ENCODE measurements around the gene VWCE. TPM values are rescaled to one million over a fixed set of nuclear protein-coding genes. Genes with fewer than 3 reads are reported as not detected.

The VWCE gene
- total RNA-seq, 2 experiments from 2014 or later, result 5.2 to 6.8 TPM

DNA sequence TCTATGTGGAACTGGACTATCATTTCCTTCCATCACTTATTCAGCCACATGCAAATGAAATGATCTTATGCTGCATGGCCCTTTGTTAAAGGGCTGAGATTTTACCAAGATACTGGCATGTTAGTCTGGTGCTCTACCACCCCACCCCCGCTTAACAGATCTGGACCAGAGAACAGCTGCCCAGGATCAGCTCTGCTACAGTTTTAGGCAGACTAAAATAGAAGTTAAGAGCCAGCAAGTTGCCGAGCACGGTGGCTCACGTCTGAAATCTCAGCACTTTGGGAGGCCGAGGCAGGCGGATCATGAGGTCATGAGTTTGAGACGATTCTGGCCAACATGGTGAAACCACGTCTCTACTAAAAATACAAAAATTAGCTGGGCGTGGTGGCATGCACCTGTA, 33.2 kb upstream of the VWCE start:
- Mint-ChIP-seq H3K27ac (no peak overlapping the region), H3K4me3 (no peak overlapping the region), H3K9me3 (ENCODE audit: low read depth) (no peaks in the 10 kb centered on the region), H3K36me3 (ENCODE audit: low read depth) (peaks cover 73% of the 10 kb centered on the region), H3K4me1 (peaks cover 43% of the 10 kb centered on the region), H3K27me3 (no peaks in the 10 kb centered on the region)
- ChIA-PET CTCF (interaction anchor here (0.6 to 3.2 kb wide), 2 partner anchors 8 to 374 kb away, joined by 3 to 18 read pairs; no protein-coding TSS in a partner anchor), POLR2A (no interaction called here)
- DNase-seq, result no peak
- no peak for ATAC-seq
- intact Hi-C loops (cut with DNase I, micrococcal nuclease), result no loop called here

DNA sequence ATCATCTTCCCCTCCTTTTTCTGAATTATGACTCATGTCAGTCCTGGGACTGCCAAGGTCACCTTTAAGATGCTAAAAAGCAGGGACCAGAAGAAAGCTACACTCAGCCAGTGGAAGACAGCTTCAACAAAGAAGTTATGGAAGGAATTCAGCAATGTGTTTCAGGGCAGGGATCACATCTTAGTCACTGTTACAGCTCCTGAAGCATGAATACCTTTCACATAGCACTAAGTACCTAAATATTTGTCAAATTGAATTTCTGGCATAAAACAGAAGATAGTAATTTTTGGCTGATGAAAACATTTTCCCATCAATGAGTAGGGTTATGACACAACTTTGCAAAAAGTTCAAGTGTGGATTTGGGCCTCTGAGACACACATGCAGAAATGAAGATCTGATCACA, 32.6 kb upstream of the VWCE start:
- CTCF ChIA-PET, result interaction anchor here (0.8 to 3.2 kb wide), 3 partner anchors 9 to 118 kb away, joined by 3 to 18 read pairs (median 3); no protein-coding TSS in a partner anchor
- Mint-ChIP-seq H3K4me3 (no peak overlapping the region), H3K9me3 (ENCODE audit: low read depth) (no peaks in the 10 kb centered on the region), H3K4me1 (peaks cover 43% of the 10 kb centered on the region), H3K27me3 (no peaks in the 10 kb centered on the region), H3K27ac (peak overlapping the region; percentile 72), H3K36me3 (ENCODE audit: low read depth) (peaks cover 76% of the 10 kb centered on the region)
- ATAC-seq (no peak), DNase-seq (no peak)
- intact Hi-C loops (cut with DNase I, micrococcal nuclease), result no loop called here
- POLR2A ChIA-PET, result interaction anchor here (0.7 to 0.8 kb wide), 3 partner anchors 8 to 73 kb away, joined by 3 read pairs; no protein-coding TSS in a partner anchor

DNA sequence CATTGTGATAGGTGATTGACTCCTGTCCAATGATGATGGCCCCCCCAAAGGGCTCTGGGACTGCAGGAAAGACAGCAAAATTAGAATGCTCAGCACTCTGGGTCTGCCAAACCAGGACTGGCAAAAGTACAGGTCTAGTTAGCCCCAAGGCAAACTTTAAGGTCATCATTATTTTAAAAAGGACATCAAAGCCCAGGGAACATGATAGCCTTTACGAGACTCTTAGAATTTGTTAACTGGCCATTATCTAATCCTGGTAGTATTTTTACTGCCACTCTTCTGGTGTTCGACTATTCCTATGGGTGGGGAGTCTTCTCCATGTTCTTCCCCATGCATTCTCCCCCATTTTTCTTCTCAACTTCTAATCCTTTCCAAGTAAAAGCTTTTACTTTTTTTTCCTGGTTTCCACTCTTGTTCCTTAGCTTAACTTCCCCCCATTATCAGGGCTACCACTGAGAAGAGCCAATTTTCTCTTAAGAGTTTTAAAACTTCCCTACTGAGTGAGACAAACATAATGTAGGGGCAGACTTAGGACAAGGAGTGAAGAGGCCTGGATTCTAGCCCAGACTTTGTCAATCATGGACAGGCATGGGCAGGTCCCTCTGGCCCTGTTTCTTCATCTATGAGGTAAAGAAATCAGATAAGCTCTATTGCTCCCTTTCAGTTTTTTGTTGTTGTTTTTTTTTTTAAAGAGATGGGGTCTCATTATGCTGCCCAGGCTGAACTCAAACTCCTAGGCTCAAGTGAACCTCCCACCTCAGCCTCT, 30.7 kb upstream of the VWCE start:
- Mint-ChIP-seq H3K27ac (no peak overlapping the region), H3K4me1 (peaks cover 27% of the 10 kb centered on the region), H3K36me3 (ENCODE audit: low read depth) (peaks cover 69% of the 10 kb centered on the region), H3K9me3 (ENCODE audit: low read depth) (no peaks in the 10 kb centered on the region), H3K27me3 (no peaks in the 10 kb centered on the region), H3K4me3 (no peak overlapping the region)
- intact Hi-C loops (cut with DNase I, micrococcal nuclease), result no loop called here
- ChIA-PET POLR2A (no interaction called here), CTCF (interaction anchor here (1.9 to 3.2 kb wide), 2 partner anchors 11 to 59 kb away, joined by 5 to 18 read pairs; no protein-coding TSS in a partner anchor)
- no peak for DNase-seq
- ATAC-seq, result no peak

DNA sequence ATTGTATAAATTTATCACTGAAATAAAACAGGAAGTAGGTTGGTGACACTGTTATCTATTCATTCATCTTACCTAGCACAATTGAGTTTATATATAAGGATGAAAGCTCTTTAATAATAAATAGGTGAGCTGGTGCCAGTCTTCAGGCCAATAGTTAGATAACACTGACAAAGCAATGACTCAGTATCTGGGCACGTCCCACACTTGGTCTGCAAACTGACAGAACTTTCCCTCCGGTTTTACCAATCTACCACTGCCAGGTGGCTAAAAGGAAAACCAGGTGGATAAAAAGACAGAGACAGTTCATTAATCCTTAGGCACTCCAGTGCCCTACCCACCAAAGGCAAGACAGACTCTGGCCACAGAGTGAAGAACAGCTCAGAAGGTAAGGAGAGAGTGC, 20.1 kb upstream of the VWCE start:
- DNase-seq (no peak), ATAC-seq (no peak)
- H3K4me1 Mint-ChIP-seq, result no peaks in the 10 kb centered on the region
- no peak overlapping the region for H3K4me3 Mint-ChIP-seq
- H3K9me3 Mint-ChIP-seq (ENCODE audit: low read depth), result no peaks in the 10 kb centered on the region
- CTCF ChIA-PET, result interaction anchor here (1.0 to 2.3 kb wide), 2 partner anchors 11 to 16 kb away, joined by 4 to 7 read pairs; no protein-coding TSS in a partner anchor
- H3K27me3 Mint-ChIP-seq, result no peaks in the 10 kb centered on the region
- H3K36me3 Mint-ChIP-seq (ENCODE audit: low read depth), result peaks cover 53% of the 10 kb centered on the region
- intact Hi-C loops (cut with DNase I, micrococcal nuclease), result no loop called here
- no peak overlapping the region for H3K27ac Mint-ChIP-seq
- POLR2A ChIA-PET, result no interaction called here

DNA sequence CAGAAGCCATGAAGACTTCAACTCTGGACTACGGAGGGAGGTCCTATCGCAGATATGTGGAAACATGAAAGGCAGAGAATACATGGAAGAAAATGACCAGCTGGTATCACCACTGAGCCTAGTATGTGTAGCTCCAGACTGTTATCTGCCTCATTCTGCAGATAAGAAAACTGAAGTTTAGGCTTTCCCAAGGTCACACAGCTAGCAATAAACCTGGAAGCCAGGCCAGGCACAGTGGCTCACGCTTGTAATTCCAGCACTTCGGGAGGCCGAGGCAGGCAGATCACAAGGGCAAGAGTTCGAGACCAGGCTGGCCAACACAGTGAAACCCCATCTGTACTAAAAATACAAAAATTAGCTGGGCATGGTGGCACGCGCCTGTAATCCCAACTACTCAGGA, 15.6 kb upstream of the VWCE start:
- Mint-ChIP-seq H3K36me3 (ENCODE audit: low read depth) (peaks cover 40% of the 10 kb centered on the region), H3K4me3 (no peak overlapping the region), H3K27me3 (no peaks in the 10 kb centered on the region), H3K27ac (no peak overlapping the region), H3K9me3 (ENCODE audit: low read depth) (no peaks in the 10 kb centered on the region), H3K4me1 (no peaks in the 10 kb centered on the region)
- DNase-seq, result no peak
- POLR2A ChIA-PET, result interaction anchor here (0.6 kb wide), 1 partner anchor 13 kb away, joined by 3 read pairs; no protein-coding TSS in a partner anchor
- no peak for ATAC-seq
- CTCF ChIA-PET, result interaction anchor here (0.7 to 1.6 kb wide), 4 partner anchors 11 to 132 kb away, joined by 3 to 10 read pairs (median 4); no protein-coding TSS in a partner anchor
- intact Hi-C loops (cut with DNase I, micrococcal nuclease), result no loop called here

DNA sequence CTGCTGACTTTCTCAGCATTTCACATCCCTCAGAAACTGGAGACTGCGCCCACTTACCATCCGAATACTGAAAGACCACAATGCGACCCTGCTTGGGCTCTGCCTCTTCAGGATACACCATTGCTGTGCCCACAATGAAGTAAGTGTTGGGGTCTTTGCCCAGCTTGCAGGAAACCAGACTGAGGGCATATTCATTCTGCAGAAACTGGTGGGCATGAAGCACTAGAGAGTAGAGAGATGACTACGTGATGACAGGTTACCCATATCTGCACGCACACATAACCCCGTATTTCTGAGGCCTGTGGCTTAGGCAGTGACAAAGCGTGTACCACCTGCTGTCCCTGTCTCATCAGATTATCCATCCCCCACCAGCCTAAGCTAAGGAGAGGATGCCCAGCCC, 14.6 kb upstream of the VWCE start:
- H3K27me3 Mint-ChIP-seq, result no peaks in the 10 kb centered on the region
- no peak overlapping the region for H3K27ac Mint-ChIP-seq
- no peaks in the 10 kb centered on the region for H3K9me3 Mint-ChIP-seq (ENCODE audit: low read depth)
- ChIA-PET POLR2A (interaction anchor here (0.6 kb wide), 1 partner anchor 13 kb away, joined by 6 read pairs; no protein-coding TSS in a partner anchor), CTCF (interaction anchor here (0.7 to 1.6 kb wide), 5 partner anchors 10 to 126 kb away, joined by 3 to 10 read pairs (median 3); no protein-coding TSS in a partner anchor)
- peaks cover 38% of the 10 kb centered on the region for H3K36me3 Mint-ChIP-seq (ENCODE audit: low read depth)
- intact Hi-C loops (cut with DNase I, micrococcal nuclease), result no loop called here
- no peak overlapping the region for H3K4me3 Mint-ChIP-seq
- ATAC-seq (peak; percentile 61), DNase-seq (no peak)
- H3K4me1 Mint-ChIP-seq, result no peaks in the 10 kb centered on the region

DNA sequence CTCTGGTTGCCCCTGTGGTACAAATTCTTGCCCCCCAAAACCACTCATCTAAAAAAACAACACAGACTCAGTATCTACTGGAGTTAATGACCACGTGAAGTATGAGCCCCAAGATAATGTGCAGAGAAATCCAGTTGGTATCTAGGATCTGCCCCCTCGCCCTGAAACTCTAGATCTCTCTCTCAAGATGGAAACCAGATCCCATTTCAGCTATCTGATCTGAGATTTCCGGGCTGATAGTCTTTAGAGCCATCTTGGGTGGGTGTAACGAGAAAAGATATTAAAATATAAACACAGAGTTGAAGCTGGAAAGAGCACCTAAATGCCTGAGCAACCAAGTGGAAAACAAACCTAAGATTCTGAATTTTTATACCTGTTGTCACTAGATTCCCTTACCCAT, 14.0 kb upstream of the VWCE start:
- no peak overlapping the region for H3K27ac Mint-ChIP-seq
- ChIA-PET POLR2A (no interaction called here), CTCF (interaction anchor here (0.6 to 1.6 kb wide), 6 partner anchors 10 to 126 kb away, joined by 3 to 10 read pairs (median 3); partner anchors contain the start of gene CYB561A3)
- intact Hi-C loops (cut with DNase I, micrococcal nuclease), result no loop called here
- H3K36me3 Mint-ChIP-seq (ENCODE audit: low read depth), result peaks cover 38% of the 10 kb centered on the region
- H3K4me3 Mint-ChIP-seq, result no peak overlapping the region
- H3K9me3 Mint-ChIP-seq (ENCODE audit: low read depth), result no peaks in the 10 kb centered on the region
- ATAC-seq (no peak), DNase-seq (no peak)
- H3K4me1 Mint-ChIP-seq, result no peaks in the 10 kb centered on the region
- no peaks in the 10 kb centered on the region for H3K27me3 Mint-ChIP-seq

DNA sequence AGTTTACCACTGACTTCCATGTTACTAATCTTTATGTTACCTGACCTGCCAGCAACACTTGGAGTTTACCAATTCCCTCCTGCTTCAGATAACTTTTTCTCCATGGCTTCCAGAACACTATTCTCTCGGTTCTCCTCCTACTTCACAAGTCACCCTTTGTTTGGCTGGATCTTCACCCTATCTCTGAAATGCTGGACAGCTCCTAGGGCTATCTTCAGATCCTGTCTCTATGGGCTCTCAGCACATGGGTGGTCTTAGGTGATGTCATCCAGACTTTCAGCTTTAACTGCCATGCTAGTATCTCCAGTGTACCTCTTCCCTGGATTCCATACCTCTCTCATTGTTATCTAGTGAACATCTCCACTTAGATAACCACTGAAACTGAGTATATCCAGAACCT, 12.2 kb upstream of the VWCE start:
- Mint-ChIP-seq H3K4me1 (no peaks in the 10 kb centered on the region), H3K9me3 (ENCODE audit: low read depth) (no peaks in the 10 kb centered on the region), H3K4me3 (no peak overlapping the region), H3K27ac (no peak overlapping the region), H3K27me3 (no peaks in the 10 kb centered on the region), H3K36me3 (ENCODE audit: low read depth) (peaks cover 36% of the 10 kb centered on the region)
- no peak for ATAC-seq
- ChIA-PET POLR2A (no interaction called here), CTCF (no interaction called here)
- intact Hi-C loops (cut with DNase I, micrococcal nuclease), result no loop called here
- DNase-seq, result no peak

DNA sequence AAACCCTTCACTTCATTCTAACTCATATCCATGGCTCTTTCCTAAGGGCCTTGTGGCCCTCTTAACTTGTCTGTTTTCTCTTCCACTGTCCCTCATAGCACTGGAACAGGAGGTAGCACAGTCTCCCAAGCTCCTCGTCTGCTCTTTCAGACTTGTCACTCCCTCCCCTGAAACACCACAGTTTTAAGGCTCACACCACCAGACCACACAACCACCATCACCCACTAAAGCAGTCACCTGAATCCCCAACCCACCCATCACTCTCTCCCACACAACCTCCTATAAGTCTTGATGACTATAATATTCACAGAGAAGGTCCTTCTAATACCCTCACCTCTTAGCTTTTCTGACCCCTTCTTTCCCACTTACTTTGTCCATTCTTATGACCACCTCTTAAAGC, 11.1 kb upstream of the VWCE start:
- no peaks in the 10 kb centered on the region for H3K4me1 Mint-ChIP-seq
- ChIA-PET POLR2A (no interaction called here), CTCF (interaction anchor here (0.6 to 1.3 kb wide), 3 partner anchors 13 to 146 kb away, joined by 3 read pairs; no protein-coding TSS in a partner anchor)
- no peak overlapping the region for H3K27ac Mint-ChIP-seq
- H3K9me3 Mint-ChIP-seq (ENCODE audit: low read depth), result no peaks in the 10 kb centered on the region
- ATAC-seq, result no peak
- intact Hi-C loops (cut with DNase I, micrococcal nuclease), result no loop called here
- H3K27me3 Mint-ChIP-seq, result no peaks in the 10 kb centered on the region
- no peak overlapping the region for H3K4me3 Mint-ChIP-seq
- peaks cover 42% of the 10 kb centered on the region for H3K36me3 Mint-ChIP-seq (ENCODE audit: low read depth)
- no peak for DNase-seq

DNA sequence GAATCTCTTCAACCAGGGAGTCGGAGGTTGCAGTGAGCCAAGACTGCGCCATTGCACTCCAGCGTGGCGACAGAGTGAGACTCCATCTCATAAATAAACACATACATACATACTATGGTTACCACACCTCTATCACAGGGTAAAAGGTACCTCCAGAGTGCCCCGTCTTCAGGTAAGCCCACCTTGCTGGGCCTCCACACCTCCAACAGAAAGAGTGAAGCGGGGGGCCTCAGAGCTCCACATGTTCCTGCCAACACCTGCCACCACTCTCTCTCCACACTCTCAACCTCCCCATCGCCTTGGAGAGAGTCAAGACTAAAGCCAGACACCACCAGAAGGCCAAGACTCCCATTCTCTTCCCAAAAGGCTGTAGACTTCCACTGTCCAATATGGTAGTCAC, 10.3 kb upstream of the VWCE start:
- ATAC-seq (no peak), DNase-seq (no peak)
- H3K36me3 Mint-ChIP-seq (ENCODE audit: low read depth), result peaks cover 46% of the 10 kb centered on the region
- intact Hi-C loops (cut with DNase I, micrococcal nuclease), result no loop called here
- ChIA-PET CTCF (interaction anchor here (1.2 kb wide), 1 partner anchor 10 kb away, joined by 4 read pairs; no protein-coding TSS in a partner anchor), POLR2A (interaction anchor here (1.3 kb wide), 1 partner anchor 9 kb away, joined by 3 read pairs; the partner anchor contains the start of gene VWCE)
- no peaks in the 10 kb centered on the region for H3K4me1 Mint-ChIP-seq
- no peaks in the 10 kb centered on the region for H3K27me3 Mint-ChIP-seq
- no peak overlapping the region for H3K4me3 Mint-ChIP-seq
- no peaks in the 10 kb centered on the region for H3K9me3 Mint-ChIP-seq (ENCODE audit: low read depth)
- no peak overlapping the region for H3K27ac Mint-ChIP-seq

DNA sequence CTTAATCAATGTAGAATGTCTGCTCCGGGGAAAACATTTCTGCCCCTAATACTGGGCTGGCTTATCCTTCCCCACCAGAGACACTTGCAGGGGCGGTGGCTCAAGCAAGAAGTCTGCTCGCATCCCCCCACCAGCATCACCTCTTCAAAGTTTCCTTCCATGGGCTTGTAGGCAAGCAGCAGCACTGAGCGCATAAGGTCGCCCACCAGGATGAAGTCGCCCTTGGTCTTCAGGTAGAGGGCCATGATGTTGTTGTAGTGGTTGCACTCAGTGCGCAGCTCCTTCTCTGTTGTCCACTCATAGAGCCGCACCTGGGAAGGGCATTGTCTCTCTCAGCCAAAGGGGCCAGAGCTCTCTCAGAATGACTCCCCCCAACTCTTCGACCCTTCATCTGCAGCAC, 8.6 kb upstream of the VWCE start:
- intact Hi-C loops (cut with DNase I, micrococcal nuclease), result no loop called here
- no peak for ATAC-seq
- ChIA-PET CTCF (interaction anchor here (0.9 to 1.1 kb wide), 2 partner anchors 26 to 58 kb away, joined by 3 to 4 read pairs; partner anchors contain the start of gene TMEM138), POLR2A (no interaction called here)
- Mint-ChIP-seq H3K9me3 (ENCODE audit: low read depth) (no peaks in the 10 kb centered on the region), H3K27me3 (no peaks in the 10 kb centered on the region), H3K27ac (no peak overlapping the region), H3K36me3 (ENCODE audit: low read depth) (peaks cover 50% of the 10 kb centered on the region), H3K4me1 (peaks cover 8% of the 10 kb centered on the region), H3K4me3 (no peak overlapping the region)
- no peak for DNase-seq

DNA sequence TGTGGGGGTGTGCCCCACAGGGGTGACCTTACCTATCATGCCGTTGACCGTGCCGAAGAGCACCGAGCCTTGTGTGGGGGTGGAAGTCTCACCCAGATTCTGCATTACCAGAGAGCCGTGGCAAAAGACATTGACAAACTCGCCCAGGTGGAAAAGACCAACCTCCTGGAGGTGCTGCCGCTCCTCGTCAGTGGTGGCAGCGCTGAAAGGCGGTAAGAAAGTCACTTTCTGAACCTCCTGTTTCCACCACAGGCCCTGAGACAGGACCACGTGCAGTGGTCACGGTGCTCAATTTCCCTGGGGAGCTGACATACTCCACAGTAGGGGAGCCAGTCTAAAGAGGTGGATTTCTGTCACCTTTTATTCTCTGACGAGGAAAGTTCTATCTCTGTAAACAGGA, 7.4 kb upstream of the VWCE start:
- Mint-ChIP-seq H3K27ac (no peak overlapping the region), H3K9me3 (ENCODE audit: low read depth) (no peaks in the 10 kb centered on the region), H3K27me3 (no peaks in the 10 kb centered on the region), H3K4me1 (peaks cover 18% of the 10 kb centered on the region), H3K36me3 (ENCODE audit: low read depth) (peaks cover 59% of the 10 kb centered on the region), H3K4me3 (no peak overlapping the region)
- ChIA-PET CTCF (no interaction called here), POLR2A (no interaction called here)
- ATAC-seq (no peak), DNase-seq (no peak)
- intact Hi-C loops (cut with DNase I, micrococcal nuclease), result no loop called here
